Measurements from ENCODE around the gene LENEP. TPM values are rescaled to one million over a fixed set of nuclear protein-coding genes. Genes with fewer than 3 reads are reported as not detected.
"Not testable (repeated sequence)": the region's sequence is repeated elsewhere in the genome, so short reads cannot be mapped to it uniquely, and the experiment has no call there.

LENEP gene
- total RNA-seq, 2 experiments from 2014 or later = not detected

GRCh38 chr1:154983776-154984466 lies 9.5 kb upstream of the LENEP start:
- Mint-ChIP-seq H3K4me1 (ENCODE audit: low read depth) (peaks cover 17% of the 10 kb centered on the region), H3K36me3 (ENCODE audit: low read depth) (peaks cover 17% of the 10 kb centered on the region), H3K9me3 (no peaks in the 10 kb centered on the region), H3K4me3 (no peak overlapping the region), H3K27me3 (no peaks in the 10 kb centered on the region), H3K27ac (no peak overlapping the region)
- intact Hi-C loops (cut with DNase I, micrococcal nuclease) = loop anchor here in 1 of 2 experiments (1.0 to 2.0 kb wide), 3 partner anchors 18 to 33 kb away; partner anchors contain the start of gene ZBTB7B
- H3K27ac ChIP-seq (ENCODE audit: low read depth in 1 of 2, low read length in 2 of 2) = peak overlapping the region; percentile 13 to 54
- H3K36me3 ChIP-seq (ENCODE audit: insufficient read depth, low read length) = peaks cover 21% of the 10 kb centered on the region
- TF ChIP-seq CTCF (IDR thresholded peaks at IDR 0.05) = no peak
- no peak for ATAC-seq (ENCODE audit: poor library complexity)
- CTCF ChIA-PET = interaction anchor here (0.6 to 3.5 kb wide), 13 partner anchors 9 to 101 kb away, joined by 3 to 54 read pairs (median 6); partner anchors contain the start of genes LENEP, PBXIP1, PMVK and PYGO2
- H3K27me3 ChIP-seq (ENCODE audit: control insufficient read depth in 1 of 2, insufficient read depth in 2 of 2, low read length in 2 of 2) = no peaks in the 10 kb centered on the region
- H3K4me1 ChIP-seq (ENCODE audit: insufficient read depth, low read length) = peaks cover 36% of the 10 kb centered on the region
- H3K4me3 ChIP-seq (ENCODE audit: low read length) = peak overlapping the region; percentile 64
- POLR2A ChIA-PET = interaction anchor here (0.5 to 4.1 kb wide), 20 partner anchors 10 to 1608 kb away, joined by 3 to 52 read pairs (median 8); partner anchors contain the start of genes ADAM15, CKS1B, LENEP and NAXE
- peak in 2 of 14 experiments; percentile 24 to 44 for DNase-seq
- no peaks in the 10 kb centered on the region for H3K9me3 ChIP-seq (ENCODE audit: control insufficient read depth in 1 of 2, insufficient read depth in 1 of 2, low read length in 2 of 2)

- intact Hi-C loops (cut with DNase I, micrococcal nuclease); H3K27ac ChIP-seq (ENCODE audit: low read depth in 1 of 2, low read length in 2 of 2): not testable (repeated sequence)
- CTCF ChIA-PET = interaction anchor here (0.6 to 2.3 kb wide), 2 partner anchors 31 to 145 kb away, joined by 4 to 22 read pairs; no protein-coding TSS in a partner anchor
These were observed 6.7 kb upstream of the LENEP start for GRCh38 chr1:154986736-154987135.

DNA sequence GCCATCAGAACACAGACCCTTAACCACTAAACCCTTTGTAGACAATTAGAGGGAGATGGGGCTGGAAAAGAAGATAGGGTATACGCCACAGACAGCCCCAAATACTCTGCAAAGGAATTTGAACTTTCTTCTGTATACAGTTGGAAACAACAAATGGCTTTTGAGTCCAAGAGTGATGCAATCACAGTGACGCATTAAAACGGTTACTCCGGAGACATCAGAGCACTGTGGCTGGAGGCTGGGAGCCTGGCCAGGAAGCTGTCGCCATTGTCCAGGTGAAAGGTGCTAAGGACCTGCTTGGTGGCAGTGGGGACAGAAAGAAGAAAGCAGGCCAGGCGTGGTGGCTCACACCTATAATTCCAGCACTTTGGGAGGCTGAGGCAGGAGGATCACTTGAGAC lies 6.1 kb upstream of the LENEP start:
- H3K27me3 ChIP-seq (ENCODE audit: control insufficient read depth in 1 of 2, insufficient read depth in 2 of 2, low read length in 2 of 2) = no peaks in the 10 kb centered on the region
- H3K27me3 Mint-ChIP-seq = no peaks in the 10 kb centered on the region
- H3K4me1 ChIP-seq (ENCODE audit: insufficient read depth, low read length) = peaks cover 48% of the 10 kb centered on the region
- no peak for TF ChIP-seq CTCF (IDR thresholded peaks at IDR 0.05)
- no peaks in the 10 kb centered on the region for H3K9me3 ChIP-seq (ENCODE audit: control insufficient read depth in 1 of 2, insufficient read depth in 1 of 2, low read length in 2 of 2)
- H3K4me3 Mint-ChIP-seq = no peak overlapping the region
- no peak overlapping the region for H3K4me3 ChIP-seq (ENCODE audit: low read length)
- ChIA-PET POLR2A (interaction anchor here (0.7 to 1.6 kb wide), 4 partner anchors 13 to 35 kb away, joined by 3 to 7 read pairs (median 6); partner anchors contain the start of genes CKS1B and PBXIP1), CTCF (interaction anchor here (1.1 to 2.3 kb wide), 4 partner anchors 11 to 58 kb away, joined by 3 to 22 read pairs (median 5); no protein-coding TSS in a partner anchor)
- peaks cover 44% of the 10 kb centered on the region for H3K36me3 ChIP-seq (ENCODE audit: insufficient read depth, low read length)
- H3K9me3 Mint-ChIP-seq = no peaks in the 10 kb centered on the region
- peaks cover 20% of the 10 kb centered on the region for H3K4me1 Mint-ChIP-seq (ENCODE audit: low read depth)
- intact Hi-C loops (cut with DNase I, micrococcal nuclease) = no loop called here
- ATAC-seq (ENCODE audit: poor library complexity) = no peak
- no peak overlapping the region for H3K27ac ChIP-seq (ENCODE audit: low read depth in 1 of 2, low read length in 2 of 2)
- no peak for DNase-seq
- no peak overlapping the region for H3K27ac Mint-ChIP-seq
- peaks cover 33% of the 10 kb centered on the region for H3K36me3 Mint-ChIP-seq (ENCODE audit: low read depth)

More at GRCh38 chr1:154986736-154987135, 6.7 kb upstream of the LENEP start:
- H3K27me3 Mint-ChIP-seq; H3K4me3 Mint-ChIP-seq; H3K9me3 Mint-ChIP-seq; ATAC-seq (ENCODE audit: poor library complexity); H3K27ac Mint-ChIP-seq; POLR2A ChIA-PET; H3K9me3 ChIP-seq (ENCODE audit: control insufficient read depth in 1 of 2, insufficient read depth in 1 of 2, low read length in 2 of 2); H3K27me3 ChIP-seq (ENCODE audit: control insufficient read depth in 1 of 2, insufficient read depth in 2 of 2, low read length in 2 of 2); DNase-seq; H3K4me3 ChIP-seq (ENCODE audit: low read length): not testable (repeated sequence)
- Mint-ChIP-seq H3K36me3 (ENCODE audit: low read depth) (peaks cover 33% of the 10 kb centered on the region), H3K4me1 (ENCODE audit: low read depth) (peaks cover 20% of the 10 kb centered on the region)
- peaks cover 44% of the 10 kb centered on the region for H3K36me3 ChIP-seq (ENCODE audit: insufficient read depth, low read length)
- H3K4me1 ChIP-seq (ENCODE audit: insufficient read depth, low read length) = peaks cover 50% of the 10 kb centered on the region

All from CD4-positive, alpha-beta T cell (primary cell).